ENCODE measurements around the gene MAX. TPM values are rescaled to one million over a fixed set of nuclear protein-coding genes. Genes with fewer than 3 reads are reported as not detected.

The MAX gene
- total and polyA plus RNA-seq, 9 of the 15 experiments (the other 6 are each of a cell fraction or from before 2014, with no cell fraction given) = 15.4 to 96.5 (median 51.6) TPM

DNA sequence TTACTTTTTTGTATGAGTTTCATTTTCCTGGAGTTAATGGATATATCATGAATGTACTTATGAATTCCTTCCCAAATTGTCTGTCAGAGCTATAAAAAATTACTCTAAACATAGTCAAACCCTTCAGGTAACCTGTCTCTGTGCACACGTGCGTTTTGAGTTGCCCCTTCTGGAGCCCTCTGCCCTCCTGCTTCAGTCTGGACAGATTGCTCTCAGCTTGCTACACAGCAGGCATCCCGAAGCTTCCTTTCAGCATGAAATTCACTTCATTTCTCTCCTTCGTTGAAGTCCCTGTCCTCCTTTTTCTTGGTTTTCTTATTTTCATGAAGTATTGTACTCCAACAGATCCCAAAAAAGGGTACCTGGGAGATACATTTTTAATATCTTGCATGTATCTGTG lies 68.3 kb downstream of the MAX start:
- no peaks in the 10 kb centered on the region for H3K9me3 ChIP-seq (replicated peaks; ENCODE audit: control insufficient read depth, insufficient read depth, low read depth, low read length)
- H3K27me3 ChIP-seq (ENCODE audit: control insufficient read depth in 2 of 2, insufficient read depth in 2 of 2, low read length in 2 of 2) = no peaks in the 10 kb centered on the region
- H3K4me3 ChIP-seq = no peak overlapping the region
- CTCF ChIA-PET (ENCODE audit: low intra/inter-chr PET ratio) = no interaction called here
- ATAC-seq (no peak), DNase-seq (ENCODE audit: extremely low read depth in 1 of 4, low spot score in 3 of 4) (no peak), FAIRE-seq (no peak)
- 80% methylated on average over 4 of the region's 4 CpGs for WGBS (ENCODE audit: insufficient coverage, low coverage, missing lambda C conversion rate)
- no peak for TF ChIP-seq SREBF2 (CRISPR knock-in tag; IDR thresholded peaks at IDR 0.05)
- TF ChIP-seq SP2 (IDR thresholded peaks at IDR 0.05; ENCODE audit: extremely low read depth, low read depth, low read length, poor library complexity, severe bottlenecking) = no peak
- no peak for TF ChIP-seq FOS (IDR thresholded peaks at IDR 0.05; ENCODE audit: extremely low read depth, insufficient read length)
- no peak for TF ChIP-seq ZNF408 (CRISPR knock-in tag; IDR thresholded peaks at IDR 0.05; ENCODE audit: low read depth)
- no peak for TF ChIP-seq NFRKB (IDR thresholded peaks at IDR 0.05; ENCODE audit: low read depth)
- no peak for TF ChIP-seq HNRNPUL1 (IDR thresholded peaks at IDR 0.05; ENCODE audit: low read length)
- TF ChIP-seq, protein P1, sequence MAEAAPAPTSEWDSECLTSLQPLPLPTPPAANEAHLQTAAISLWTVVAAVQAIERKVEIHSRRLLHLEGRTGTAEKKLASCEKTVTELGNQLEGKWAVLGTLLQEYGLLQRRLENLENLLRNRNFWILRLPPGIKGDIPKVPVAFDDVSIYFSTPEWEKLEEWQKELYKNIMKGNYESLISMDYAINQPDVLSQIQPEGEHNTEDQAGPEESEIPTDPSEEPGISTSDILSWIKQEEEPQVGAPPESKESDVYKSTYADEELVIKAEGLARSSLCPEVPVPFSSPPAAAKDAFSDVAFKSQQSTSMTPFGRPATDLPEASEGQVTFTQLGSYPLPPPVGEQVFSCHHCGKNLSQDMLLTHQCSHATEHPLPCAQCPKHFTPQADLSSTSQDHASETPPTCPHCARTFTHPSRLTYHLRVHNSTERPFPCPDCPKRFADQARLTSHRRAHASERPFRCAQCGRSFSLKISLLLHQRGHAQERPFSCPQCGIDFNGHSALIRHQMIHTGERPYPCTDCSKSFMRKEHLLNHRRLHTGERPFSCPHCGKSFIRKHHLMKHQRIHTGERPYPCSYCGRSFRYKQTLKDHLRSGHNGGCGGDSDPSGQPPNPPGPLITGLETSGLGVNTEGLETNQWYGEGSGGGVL (CRISPR knock-in tag; IDR thresholded peaks at IDR 0.05) = no peak
- TF ChIP-seq, protein P2, sequence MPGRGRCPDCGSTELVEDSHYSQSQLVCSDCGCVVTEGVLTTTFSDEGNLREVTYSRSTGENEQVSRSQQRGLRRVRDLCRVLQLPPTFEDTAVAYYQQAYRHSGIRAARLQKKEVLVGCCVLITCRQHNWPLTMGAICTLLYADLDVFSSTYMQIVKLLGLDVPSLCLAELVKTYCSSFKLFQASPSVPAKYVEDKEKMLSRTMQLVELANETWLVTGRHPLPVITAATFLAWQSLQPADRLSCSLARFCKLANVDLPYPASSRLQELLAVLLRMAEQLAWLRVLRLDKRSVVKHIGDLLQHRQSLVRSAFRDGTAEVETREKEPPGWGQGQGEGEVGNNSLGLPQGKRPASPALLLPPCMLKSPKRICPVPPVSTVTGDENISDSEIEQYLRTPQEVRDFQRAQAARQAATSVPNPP (IDR thresholded peaks at IDR 0.05; ENCODE audit: borderline replicate concordance, insufficient read depth, insufficient read length) = no peak
- no peak for TF ChIP-seq SAFB (IDR thresholded peaks at IDR 0.05; ENCODE audit: borderline replicate concordance, low read depth, low read length)
- TF ChIP-seq RNF2 (IDR thresholded peaks at IDR 0.05) = no peak
- TF ChIP-seq ETS1 (conservative IDR thresholded peaks at IDR 0.05; ENCODE audit: control insufficient read depth, low read depth, low read length) = no peak
- no peak for TF ChIP-seq ARNT (IDR thresholded peaks at IDR 0.05)
- no peak for TF ChIP-seq ZEB2 (IDR thresholded peaks at IDR 0.05)
- TF ChIP-seq SRSF1 (IDR thresholded peaks at IDR 0.05; ENCODE audit: low read depth, low read length) = no peak
- TF ChIP-seq GTF2E2 (tag; IDR thresholded peaks at IDR 0.05) = no peak
- no peak for TF ChIP-seq NCOA2 (IDR thresholded peaks at IDR 0.05; ENCODE audit: partially characterized antibody in 2 of 2)
- no peak for TF ChIP-seq TAL1 (IDR thresholded peaks at IDR 0.05)
- no peaks in the 10 kb centered on the region for H4K20me1 ChIP-seq (replicated peaks; ENCODE audit: control insufficient read depth, insufficient read depth, low read length)
- H3K4me2 ChIP-seq (ENCODE audit: insufficient read depth, low read length) = no peak overlapping the region
- BruUV-seq (replicated peaks) = no TSS peak
- intact Hi-C loops (cut with micrococcal nuclease) (no loop called here), in situ Hi-C loops (cut with MboI) (no loop called here)
- no peak overlapping the region for H2AFZ ChIP-seq (ENCODE audit: low read depth, low read length)
- no peaks in the 10 kb centered on the region for H3K79me2 ChIP-seq (ENCODE audit: control insufficient read depth, insufficient read depth, low read length)
- H3K9me1 ChIP-seq (ENCODE audit: control insufficient read depth, insufficient read depth, low read length) = no peaks in the 10 kb centered on the region
- H3K36me3 ChIP-seq (ENCODE audit: control insufficient read depth, insufficient read depth, low read length) = peaks cover 24% of the 10 kb centered on the region; the same call in 2 of the 3 replicates
- H3K4me1 ChIP-seq (replicated peaks in 1 of 2; ENCODE audit: control insufficient read depth in 2 of 2, insufficient read depth in 2 of 2, low read length in 2 of 2) = no peaks in the 10 kb centered on the region; a peak in 1 of 5 replicates
- no peak overlapping the region for H3K9ac ChIP-seq (ENCODE audit: insufficient read depth in 1 of 2, low read depth in 2 of 2, low read length in 2 of 2)
- POLR2A ChIA-PET = interaction anchor here (2.8 kb wide), 1 partner anchor 11 kb away, joined by 10 read pairs; no protein-coding TSS in a partner anchor
- H3K27ac ChIP-seq (ENCODE audit: extremely low read depth, low read depth, low read length) = no peak overlapping the region

Data from K562 (cell line).